OCI-LY3 (cell line): ENCODE measurements around the gene PIH1D1.

Experiments used
- H2AFZ ChIP-seq: fragments of 200-600, 300-600 bp; shearing (Covaris generic); 2 replicates; pipeline ENCODE4 v1.6.0; 2014; ENCODE audit warnings: antibody characterized with exemption, low read depth, low read length
- H3K27ac ChIP-seq: fragments of 200-600, 300-600 bp; sonication (generic); 2 replicates; pipeline ENCODE4 v1.5.1; 2014; ENCODE audit warnings: mild to moderate bottlenecking, low read length, moderate library complexity, mixed read lengths
- H3K27me3 ChIP-seq: fragments of 200-600, 300-600 bp; sonication (generic); 2 replicates; pipeline ENCODE4 v1.6.1; 2014; ENCODE audit warnings: low read depth, low read length, mixed read lengths
- H3K36me3 ChIP-seq: fragments of 200-600, 300-600 bp; sonication (generic); replicated peaks from 2 replicates; pipeline ENCODE3; 2014; ENCODE audit warnings: low read depth, low read length, mixed read lengths
- H3K4me1 ChIP-seq: fragments of 300-600, 200-600 bp; sonication (generic); 2 replicates; pipeline ENCODE4 v1.6.1; 2014; ENCODE audit warnings: low read length, mixed read lengths
- H3K4me2 ChIP-seq: fragments of 200-600, 300-600 bp; sonication (generic); 2 replicates; pipeline ENCODE4 v1.6.1; 2014; ENCODE audit warnings: low read length, mixed read lengths
- H3K4me3 ChIP-seq: fragments of 300-600, 200-600 bp; sonication (generic); 2 replicates; pipeline ENCODE4 v1.5.1; 2014; ENCODE audit warnings: antibody characterized with exemption, mild to moderate bottlenecking, low read length, moderate library complexity
- H3K79me2 ChIP-seq: fragments of 300-600, 200-600 bp; shearing (Covaris generic); 2 replicates; pipeline ENCODE4 v1.6.1; 2014; ENCODE audit warnings: mild to moderate bottlenecking, low read length, mixed read lengths
- H3K9ac ChIP-seq: fragments of 300-600, 200-600 bp; shearing (Covaris generic); 2 replicates; pipeline ENCODE4 v1.6.0; 2014; ENCODE audit warnings: mild to moderate bottlenecking, low read length, moderate library complexity
- H3K9me3 ChIP-seq: fragments of 200-600, 300-600 bp; shearing (Covaris generic); 2 replicates; pipeline ENCODE4 v1.6.1; 2014; ENCODE audit warnings: low read length, mixed read lengths; ENCODE audit not compliant: insufficient read depth
- H4K20me1 ChIP-seq: fragments of 200-600, 300-600 bp; sonication (generic); 2 replicates; pipeline ENCODE4 v1.6.1; 2016; ENCODE audit warnings: low read length, mixed read lengths; ENCODE audit not compliant: insufficient read depth
- EZH2phosphoT487 ChIP-seq: fragments of 200-600 bp; shearing (Covaris generic); IDR thresholded peaks from 2 replicates; pipeline ENCODE4 v1.6.1; 2018; ENCODE audit warnings: antibody characterized with exemption, mixed run types, low read depth
- TF ChIP-seq, protein P1 (sequence below): fragments of 200-600, 300-600 bp; sonication (generic); IDR thresholded peaks from 2 replicates; pipeline ENCODE4 v1.5.1; 2014; ENCODE audit warnings: antibody characterized with exemption, low read length, low read depth

PIH1D1 gene

GRCh38 chr19:49479975-49480628 is 28.5 kb upstream of the PIH1D1 start:
- Histone ChIP-seq H3K4me3 (no peak overlapping the region), H3K4me2 (no peak overlapping the region), H3K27me3 (no peaks in the 10 kb centered on the region), H3K9me3 (no peaks in the 10 kb centered on the region), H4K20me1 (no peaks in the 10 kb centered on the region), H3K79me2 (no peaks in the 10 kb centered on the region), H3K9ac (no peak overlapping the region), H3K4me1 (peaks cover 5% of the 10 kb centered on the region), H3K27ac (no peak overlapping the region), H2AFZ (no peak overlapping the region), H3K36me3 (no peaks in the 10 kb centered on the region)
- no peak for TF ChIP-seq EZH2phosphoT487
- TF ChIP-seq, protein P1, sequence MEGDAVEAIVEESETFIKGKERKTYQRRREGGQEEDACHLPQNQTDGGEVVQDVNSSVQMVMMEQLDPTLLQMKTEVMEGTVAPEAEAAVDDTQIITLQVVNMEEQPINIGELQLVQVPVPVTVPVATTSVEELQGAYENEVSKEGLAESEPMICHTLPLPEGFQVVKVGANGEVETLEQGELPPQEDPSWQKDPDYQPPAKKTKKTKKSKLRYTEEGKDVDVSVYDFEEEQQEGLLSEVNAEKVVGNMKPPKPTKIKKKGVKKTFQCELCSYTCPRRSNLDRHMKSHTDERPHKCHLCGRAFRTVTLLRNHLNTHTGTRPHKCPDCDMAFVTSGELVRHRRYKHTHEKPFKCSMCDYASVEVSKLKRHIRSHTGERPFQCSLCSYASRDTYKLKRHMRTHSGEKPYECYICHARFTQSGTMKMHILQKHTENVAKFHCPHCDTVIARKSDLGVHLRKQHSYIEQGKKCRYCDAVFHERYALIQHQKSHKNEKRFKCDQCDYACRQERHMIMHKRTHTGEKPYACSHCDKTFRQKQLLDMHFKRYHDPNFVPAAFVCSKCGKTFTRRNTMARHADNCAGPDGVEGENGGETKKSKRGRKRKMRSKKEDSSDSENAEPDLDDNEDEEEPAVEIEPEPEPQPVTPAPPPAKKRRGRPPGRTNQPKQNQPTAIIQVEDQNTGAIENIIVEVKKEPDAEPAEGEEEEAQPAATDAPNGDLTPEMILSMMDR = no peak

- no peaks in the 10 kb centered on the region for H3K36me3 ChIP-seq
- H4K20me1 ChIP-seq = no peaks in the 10 kb centered on the region
- peaks cover 12% of the 10 kb centered on the region for H3K4me1 ChIP-seq
- no peaks in the 10 kb centered on the region for H3K9me3 ChIP-seq
- no peak overlapping the region for H3K27ac ChIP-seq
- no peak overlapping the region for H3K4me3 ChIP-seq
- H2AFZ ChIP-seq = no peak overlapping the region
- H3K4me2 ChIP-seq = no peak overlapping the region
- H3K9ac ChIP-seq = no peak overlapping the region
- no peaks in the 10 kb centered on the region for H3K27me3 ChIP-seq
- H3K79me2 ChIP-seq = no peaks in the 10 kb centered on the region
- TF ChIP-seq, protein P1 = peak; percentile 13
- no peak for TF ChIP-seq EZH2phosphoT487
These were observed 24.6 kb upstream of the PIH1D1 start for GRCh38 chr19:49475995-49476880.

DNA sequence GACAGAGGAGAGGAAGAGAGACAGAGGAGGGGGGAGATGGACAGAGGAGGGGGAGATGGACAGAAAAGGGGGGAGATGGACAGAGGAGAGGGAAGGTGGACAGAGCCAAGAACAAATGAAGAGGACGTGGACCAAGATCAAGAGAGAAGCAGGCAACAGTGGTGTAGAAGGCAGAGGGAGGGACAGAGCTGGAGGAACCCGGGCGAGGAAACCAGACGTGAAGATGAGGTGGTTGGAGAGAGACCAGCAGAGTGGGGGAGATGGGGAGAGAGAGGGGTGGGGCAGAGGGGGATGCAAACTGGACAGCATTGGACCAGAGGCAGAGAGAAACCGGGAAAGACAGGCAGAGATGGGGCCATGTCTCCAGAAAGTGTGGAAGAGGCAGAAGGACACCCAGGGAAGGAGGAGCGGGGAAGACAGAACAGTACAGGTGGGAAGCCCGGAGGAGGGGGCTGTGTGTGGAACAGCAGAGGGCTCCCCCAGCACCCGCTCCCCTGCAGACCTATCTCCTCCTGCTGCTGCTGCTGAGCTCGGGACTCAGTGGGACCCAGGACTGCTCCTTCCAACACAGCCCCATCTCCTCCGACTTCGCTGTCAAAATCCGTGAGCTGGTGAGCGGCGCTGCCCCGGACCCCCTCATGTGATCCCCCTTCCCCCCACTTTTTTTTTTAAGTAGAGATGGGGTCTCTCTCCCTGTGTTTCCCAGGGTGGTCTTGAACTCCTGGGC is 23.7 kb upstream of the PIH1D1 start:
- Histone ChIP-seq H3K79me2 (no peaks in the 10 kb centered on the region), H3K4me1 (peaks cover 13% of the 10 kb centered on the region; the same call in 1 of the 2 replicates), H3K27me3 (no peaks in the 10 kb centered on the region), H3K4me2 (peak overlapping the region; percentile 85; the same call in 1 of the 2 replicates), H2AFZ (no peak overlapping the region), H3K27ac (no peak overlapping the region), H3K4me3 (peak overlapping the region; percentile 86; the same call in 1 of the 2 replicates), H4K20me1 (no peaks in the 10 kb centered on the region), H3K9me3 (no peaks in the 10 kb centered on the region), H3K9ac (no peak overlapping the region), H3K36me3 (peaks cover 2% of the 10 kb centered on the region)
- no peak for TF ChIP-seq EZH2phosphoT487
- TF ChIP-seq, protein P1 = no peak

DNA sequence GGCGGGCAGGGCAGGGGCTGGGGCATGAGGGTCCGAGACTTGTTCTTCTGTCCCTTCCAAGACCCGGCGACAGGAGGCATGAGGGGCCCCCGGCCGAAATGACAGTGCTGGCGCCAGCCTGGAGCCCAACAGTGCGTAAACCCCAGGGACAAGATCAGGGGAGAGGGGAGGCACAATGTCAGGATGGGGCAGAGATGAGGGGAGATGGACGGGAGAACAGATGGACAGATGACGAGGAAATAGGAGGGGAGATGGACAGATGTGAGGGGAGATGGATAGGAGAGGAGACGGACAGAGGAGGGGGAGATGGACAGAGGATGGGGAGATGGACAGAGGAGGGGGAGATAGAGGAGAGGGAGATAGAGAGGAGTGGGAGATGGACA is 22.9 kb upstream of the PIH1D1 start:
- peaks cover 2% of the 10 kb centered on the region for H3K36me3 ChIP-seq
- no peaks in the 10 kb centered on the region for H3K27me3 ChIP-seq
- peak overlapping the region; percentile 88 for H3K9ac ChIP-seq
- peak overlapping the region; percentile 85 for H3K4me2 ChIP-seq
- no peak overlapping the region for H3K27ac ChIP-seq
- H3K4me3 ChIP-seq = peak overlapping the region; percentile 86
- H4K20me1 ChIP-seq = no peaks in the 10 kb centered on the region
- TF ChIP-seq EZH2phosphoT487 = no peak
- TF ChIP-seq, protein P1 = no peak
- no peaks in the 10 kb centered on the region for H3K9me3 ChIP-seq
- H3K4me1 ChIP-seq = peaks cover 18% of the 10 kb centered on the region
- no peaks in the 10 kb centered on the region for H3K79me2 ChIP-seq
- 0 out of 2 replicates have a peak overlapping the region, but pooled peaks have one; percentile 23 for H2AFZ ChIP-seq
